Amniotic stem cell (primary cell): ENCODE measurements around the gene C1RL.
"Not testable (repeated sequence)": the region's sequence is repeated elsewhere in the genome, so short reads cannot be mapped to it uniquely, and the experiment has no call there.

Experiments
- DNase-seq: peaks from one replicate; lab custom pipeline; 2025; lab: John Stamatoyannopoulos, UW

C1RL gene

GRCh38 chr12:7061596-7061995 lies 47.4 kb downstream of the C1RL start:
- DNase-seq, result no peak

- no peak for DNase-seq
Observed at GRCh38 chr12:7061138-7061537, 47.9 kb downstream of the C1RL start.

DNA sequence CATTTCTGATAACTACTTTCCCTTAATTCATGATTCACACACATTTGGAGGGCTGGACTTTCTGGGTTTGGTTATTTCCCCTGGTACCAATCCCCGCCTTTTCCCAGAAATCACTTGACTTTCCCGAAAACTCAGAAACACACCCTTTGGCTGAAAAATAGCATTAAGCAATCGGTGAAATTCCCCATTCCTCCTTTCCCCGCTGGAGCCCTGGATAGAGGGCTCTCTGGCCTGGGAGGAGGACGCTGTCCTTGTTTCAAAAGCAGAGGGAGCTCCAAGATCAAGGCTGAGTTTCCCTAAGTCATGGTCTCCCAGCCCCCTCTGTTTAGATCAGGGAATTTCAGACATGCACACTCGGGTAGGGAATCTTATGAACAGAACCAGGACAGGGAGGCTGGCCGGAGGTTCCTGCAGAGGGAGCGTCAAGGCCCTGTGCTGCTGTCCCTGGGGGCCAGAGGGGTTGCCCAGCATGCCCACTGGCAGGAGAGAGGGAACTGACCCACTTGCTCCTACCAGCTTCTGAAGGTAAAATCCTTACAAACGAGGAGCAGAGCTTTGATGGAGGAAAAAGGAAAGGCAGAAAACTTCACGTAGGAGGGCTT lies 48.6 kb downstream of the C1RL start, which contains the start of gene C1S:
Gene C1S, plus strand, starts transcription at position 366 of the 602 bp plus-strand sequence. CDS start 1,195 bp downstream, outside the sequence.
- DNase-seq, result peak; percentile 94

DNA sequence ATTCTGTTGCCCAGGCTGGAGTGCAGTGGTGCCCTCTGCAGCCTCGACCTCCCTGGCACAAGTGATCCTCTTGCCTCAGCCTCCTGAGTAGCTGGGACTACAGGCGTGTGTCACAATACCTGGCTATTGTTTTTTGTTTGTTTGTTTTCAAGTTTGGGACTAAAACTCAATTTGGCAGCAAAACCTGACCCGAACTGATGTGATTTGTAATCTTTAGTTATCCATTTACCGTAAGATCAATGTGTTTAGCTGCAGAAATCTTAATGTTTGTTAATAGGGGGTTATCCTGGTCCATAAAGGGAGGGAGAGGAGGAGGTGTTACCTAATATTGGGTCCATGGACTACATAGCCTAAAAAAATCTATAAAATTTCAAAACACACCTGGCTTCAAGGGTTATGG lies 49.2 kb downstream of the C1RL start:
- DNase-seq, result no peak

GRCh38 chr12:7058850-7059395 lies 50.1 kb downstream of the C1RL start:
- no peak for DNase-seq

- no peak for DNase-seq
Observed at GRCh38 chr12:7058163-7058845, 50.7 kb downstream of the C1RL start.

- DNase-seq, result not testable (repeated sequence)
Observed at GRCh38 chr12:7055736-7056135, 53.3 kb downstream of the C1RL start.

DNA sequence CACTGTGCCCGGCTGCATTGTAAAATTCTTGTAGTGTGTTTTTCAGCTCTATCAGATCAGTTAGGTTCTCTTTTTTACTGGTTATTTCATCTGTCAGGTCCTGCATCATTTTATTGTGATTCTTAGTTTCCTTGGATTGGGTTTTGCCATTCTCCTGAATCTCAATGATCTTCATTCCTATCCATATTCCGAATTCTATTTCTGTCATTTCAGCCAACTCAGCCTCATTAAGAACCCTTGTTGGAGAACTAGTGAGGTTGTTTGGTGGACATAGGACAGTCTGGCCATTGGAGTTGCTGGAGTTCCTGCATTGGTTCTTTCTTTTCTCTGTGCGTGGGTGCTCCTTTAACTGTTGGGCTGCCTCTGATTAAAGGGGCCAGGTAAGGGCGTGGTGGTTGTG lies 54.1 kb downstream of the C1RL start:
- no peak for DNase-seq

DNA sequence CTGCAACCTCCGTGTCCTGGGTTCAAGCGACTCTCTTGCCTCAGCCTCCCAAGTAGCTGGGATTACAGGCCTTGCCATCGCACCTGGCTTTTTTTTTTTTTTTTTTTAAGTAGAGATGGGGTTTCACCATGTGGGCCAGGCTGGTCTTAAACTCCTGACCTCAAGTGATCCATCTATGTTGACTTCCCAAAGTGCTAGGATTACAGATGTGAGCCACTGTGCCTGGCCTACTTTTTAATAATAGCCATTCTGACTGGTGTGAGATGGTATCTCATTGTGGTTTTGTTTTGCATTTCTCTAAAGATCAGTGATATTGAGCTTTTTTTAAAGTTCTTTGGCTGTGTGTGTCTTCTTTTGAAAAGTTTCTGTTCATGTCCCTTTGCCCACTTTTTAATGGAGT lies 59.0 kb downstream of the C1RL start:
- not testable (repeated sequence) for DNase-seq

GRCh38 chr12:7049445-7049951 lies 59.5 kb downstream of the C1RL start:
- not testable (repeated sequence) for DNase-seq

GRCh38 chr12:7047306-7047705 lies 61.7 kb downstream of the C1RL start:
- no peak for DNase-seq

DNA sequence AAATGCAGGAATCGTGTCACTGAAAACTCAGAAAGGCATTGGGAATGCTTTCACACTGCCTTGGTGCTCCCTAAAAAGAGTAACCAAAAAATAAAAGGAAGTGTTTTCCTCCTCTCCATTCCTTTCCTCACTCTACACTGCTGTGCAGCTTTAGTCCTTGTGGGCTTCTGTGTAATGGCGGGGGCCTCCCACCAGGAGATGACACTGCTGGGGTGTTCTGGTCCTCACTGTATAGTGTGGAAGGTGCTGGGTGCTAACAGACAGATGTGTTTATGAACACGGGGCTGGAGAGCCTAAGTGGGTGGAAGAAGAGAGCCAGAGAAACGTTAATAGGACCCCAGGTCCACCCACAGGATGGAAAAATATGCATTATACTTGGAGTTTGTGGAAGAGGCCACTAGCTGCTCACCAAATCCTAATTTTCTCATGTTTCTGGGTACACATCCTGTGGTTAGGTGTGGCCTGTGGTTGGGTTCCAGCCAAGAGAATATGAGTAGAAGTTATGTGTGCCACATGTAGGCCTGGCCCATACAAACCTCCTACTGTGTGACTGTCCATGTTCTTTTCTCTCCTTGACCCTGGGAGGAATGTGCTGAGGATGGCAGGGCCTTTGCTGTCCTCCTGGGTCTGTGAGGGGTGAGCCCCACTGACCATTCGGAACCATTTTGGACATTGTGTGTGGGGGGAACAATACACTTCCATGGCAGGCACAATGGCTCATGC lies 62.5 kb downstream of the C1RL start:
- DNase-seq, result no peak

GRCh38 chr12:7045913-7046312 lies 63.1 kb downstream of the C1RL start:
- DNase-seq, result no peak
